ENCODE measurements around the gene EGFR.
"Not testable (repeated sequence)": the region's sequence is repeated elsewhere in the genome, so short reads cannot be mapped to it uniquely, and the experiment has no call there.

The EGFR gene

GRCh38 chr7:55150709-55151451, 132.1 kb downstream of the EGFR start:
- no peak for ATAC-seq

GRCh38 chr7:55152516-55152915, 133.7 kb downstream of the EGFR start:
- no peak for ATAC-seq

- ATAC-seq, result no peak
Observed at GRCh38 chr7:55154096-55154495, 135.3 kb downstream of the EGFR start.

- no peak for ATAC-seq
Observed at GRCh38 chr7:55155351-55156117, 136.7 kb downstream of the EGFR start.

DNA sequence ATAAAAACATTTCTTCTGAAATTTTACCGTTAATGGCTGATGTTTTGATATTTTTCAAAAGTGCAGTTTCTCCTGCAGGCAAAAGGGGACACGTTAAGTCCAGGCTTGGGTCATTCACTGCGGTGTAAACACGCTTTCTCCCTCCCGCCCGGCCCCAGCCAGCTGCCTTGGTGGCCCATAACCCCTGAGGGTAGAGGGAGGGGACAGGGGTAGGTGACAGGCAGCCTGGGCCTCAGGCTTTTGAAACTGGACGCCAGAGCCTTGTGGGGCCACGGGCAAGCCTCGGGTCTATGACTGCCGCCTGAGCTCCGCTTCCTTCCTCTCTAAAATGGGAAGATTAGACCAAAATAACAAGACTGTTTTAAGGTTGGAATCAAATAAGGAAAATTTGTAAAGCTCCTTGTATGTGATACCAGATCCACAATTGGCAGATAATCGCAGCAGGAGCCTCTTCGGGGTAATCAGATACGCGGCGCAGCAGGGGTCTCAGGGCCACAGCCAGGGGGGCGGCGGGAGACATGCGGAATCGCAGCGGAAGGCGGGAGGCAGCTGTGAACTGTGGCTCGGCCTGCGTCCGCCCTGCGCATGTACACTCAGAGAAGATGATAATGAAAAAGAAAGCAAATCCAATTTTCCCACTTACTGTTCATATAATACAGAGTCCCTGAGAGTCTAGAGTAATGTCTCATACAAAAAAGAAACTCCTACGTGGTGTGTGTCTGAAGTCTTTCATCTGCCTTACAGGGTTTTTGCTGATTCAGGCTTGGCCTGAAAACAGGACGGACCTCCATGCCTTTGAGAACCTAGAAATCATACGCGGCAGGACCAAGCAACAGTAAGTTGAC, 138.3 kb downstream of the EGFR start:
- ATAC-seq, result no peak

- no peak for ATAC-seq
Observed at GRCh38 chr7:55157764-55158105, 138.9 kb downstream of the EGFR start.

DNA sequence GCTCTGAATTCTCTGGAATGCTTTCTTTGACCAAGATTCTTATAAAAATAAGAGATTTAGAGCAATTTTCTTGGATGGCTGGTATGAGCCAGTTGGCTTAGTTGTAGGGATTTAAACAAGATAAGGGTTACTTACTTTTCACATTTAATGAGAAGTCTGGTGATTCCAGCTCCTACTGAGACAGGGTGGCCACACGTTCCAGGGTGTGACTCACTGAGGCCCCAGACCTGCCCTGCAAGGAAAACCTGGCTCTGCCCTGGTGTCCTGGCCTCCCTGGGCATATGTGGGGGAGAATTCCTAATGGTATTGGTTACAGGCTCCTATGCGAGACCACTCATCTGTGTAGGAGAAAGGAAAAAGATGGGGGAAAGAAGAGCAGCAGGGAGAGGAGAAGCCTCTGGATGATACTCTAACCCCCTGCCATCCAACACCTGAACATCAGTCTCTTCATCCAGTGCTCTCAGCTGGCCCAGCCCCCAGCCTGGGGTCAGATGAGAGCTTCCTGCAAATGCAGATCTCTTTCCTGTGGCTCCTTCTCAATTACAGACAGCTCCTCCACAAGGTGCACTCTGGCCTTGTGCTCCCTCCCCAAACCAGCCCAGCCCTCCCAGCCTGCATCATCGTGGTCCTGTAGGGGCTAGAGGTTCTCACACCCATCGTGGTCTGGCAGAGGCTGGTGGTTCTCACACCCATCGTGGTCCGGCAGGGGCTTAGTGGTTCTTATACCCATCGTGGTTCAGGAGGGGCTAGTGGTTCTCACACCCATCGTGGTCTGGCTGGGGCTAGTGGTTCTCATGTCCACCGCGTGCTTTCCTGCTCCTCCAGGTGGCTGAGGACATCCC, 139.9 kb downstream of the EGFR start:
- no peak for ATAC-seq

DNA sequence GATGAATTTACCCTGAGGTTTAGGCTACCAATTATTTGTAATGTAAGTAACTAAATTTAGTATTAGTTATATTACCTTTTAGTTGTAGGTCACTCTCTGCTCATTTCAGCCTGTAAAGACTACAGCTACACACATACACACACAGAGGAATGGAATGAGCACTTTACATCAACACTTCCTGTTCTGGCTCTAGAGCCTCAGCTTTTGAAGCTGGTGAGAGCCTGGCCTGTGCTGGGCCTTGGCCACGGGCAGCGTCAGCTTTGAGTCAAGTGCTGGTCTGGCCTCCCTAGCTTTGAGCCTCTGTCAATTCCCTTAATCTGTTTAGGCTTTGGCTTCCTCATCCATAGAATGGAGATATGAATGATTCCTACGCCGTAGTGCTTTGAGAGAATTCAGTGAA, 141.7 kb downstream of the EGFR start:
- ATAC-seq, result no peak

DNA sequence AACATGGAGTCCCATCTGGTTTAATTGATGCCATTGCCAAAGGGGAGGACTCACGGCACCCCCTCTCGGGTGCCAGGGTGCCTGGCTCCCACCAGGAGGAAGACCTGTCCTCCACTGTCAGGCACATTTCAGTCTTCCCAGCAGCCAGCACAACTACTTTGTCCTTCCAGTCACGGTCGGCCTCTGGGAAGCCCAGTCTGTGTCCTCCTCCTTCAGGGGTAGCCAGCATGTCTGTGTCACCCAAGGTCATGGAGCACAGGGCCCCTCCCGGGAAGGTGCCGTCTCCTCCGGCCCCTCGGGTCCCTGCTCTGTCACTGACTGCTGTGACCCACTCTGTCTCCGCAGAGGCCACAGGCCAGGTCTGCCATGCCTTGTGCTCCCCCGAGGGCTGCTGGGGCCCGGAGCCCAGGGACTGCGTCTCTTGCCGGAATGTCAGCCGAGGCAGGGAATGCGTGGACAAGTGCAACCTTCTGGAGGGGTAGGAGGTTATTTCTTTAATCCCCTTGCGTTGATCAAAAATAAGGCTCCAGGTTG, 142.4 kb downstream of the EGFR start:
- no peak for ATAC-seq

DNA sequence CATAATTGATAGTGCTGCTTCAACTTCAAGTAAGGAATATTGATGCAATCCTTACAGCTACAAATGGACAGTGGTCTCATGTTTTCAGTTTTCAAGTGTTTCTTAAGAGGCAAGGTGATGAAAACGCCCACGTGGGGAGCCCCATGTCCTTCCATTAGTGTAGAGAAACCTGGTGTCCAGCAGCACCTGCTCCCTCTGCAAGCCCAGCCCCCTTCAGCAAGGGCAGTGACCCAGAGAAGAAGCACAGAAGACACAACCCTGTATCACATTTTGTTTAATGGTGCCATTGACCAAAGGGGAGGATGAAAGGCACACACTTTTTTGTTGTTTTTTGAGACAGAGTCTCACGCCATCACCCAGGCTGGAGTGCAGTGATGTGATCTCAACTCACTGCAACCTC, 143.7 kb downstream of the EGFR start:
- no peak for ATAC-seq

DNA sequence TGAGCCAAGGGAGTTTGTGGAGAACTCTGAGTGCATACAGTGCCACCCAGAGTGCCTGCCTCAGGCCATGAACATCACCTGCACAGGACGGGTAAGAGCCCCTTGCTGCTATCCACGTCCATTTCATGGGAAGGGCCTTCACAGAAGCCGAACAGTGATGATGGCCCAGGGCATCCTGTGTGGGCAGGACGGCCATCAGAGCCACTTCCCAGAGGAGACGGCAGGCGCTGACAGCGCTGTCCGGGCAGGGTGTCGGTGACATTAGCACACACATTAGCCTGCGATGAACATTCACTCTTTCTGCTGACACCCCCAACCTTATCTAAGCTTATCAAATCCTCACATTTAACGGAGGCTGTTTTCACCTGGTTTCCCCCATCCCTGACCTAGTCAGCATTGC, 144.9 kb downstream of the EGFR start:
- ATAC-seq, result no peak

GRCh38 chr7:55164527-55164926, 145.7 kb downstream of the EGFR start:
- ATAC-seq, result no peak

GRCh38 chr7:55165176-55165861, 146.5 kb downstream of the EGFR start:
- no peak for ATAC-seq

DNA sequence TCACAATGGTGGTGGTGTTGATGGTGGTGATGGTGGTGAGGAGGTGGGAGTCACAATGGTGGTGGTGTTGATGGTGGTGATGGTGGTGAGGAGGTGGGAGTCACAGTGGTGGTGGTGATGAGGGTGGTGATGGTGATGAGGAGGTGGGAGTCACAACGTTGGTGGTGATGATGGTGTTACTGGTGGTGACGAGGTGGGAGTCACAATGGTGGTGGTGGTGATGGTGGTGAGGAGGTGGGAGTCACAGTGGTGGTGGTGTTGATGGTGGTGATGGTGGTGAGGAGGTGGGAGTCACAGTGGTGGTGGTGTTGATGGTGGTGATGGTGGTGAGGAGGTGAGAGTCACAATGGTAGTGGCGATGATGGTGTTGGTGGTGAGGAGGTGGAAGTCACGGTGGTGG, 148.5 kb downstream of the EGFR start:
- ATAC-seq, result not testable (repeated sequence)

DNA sequence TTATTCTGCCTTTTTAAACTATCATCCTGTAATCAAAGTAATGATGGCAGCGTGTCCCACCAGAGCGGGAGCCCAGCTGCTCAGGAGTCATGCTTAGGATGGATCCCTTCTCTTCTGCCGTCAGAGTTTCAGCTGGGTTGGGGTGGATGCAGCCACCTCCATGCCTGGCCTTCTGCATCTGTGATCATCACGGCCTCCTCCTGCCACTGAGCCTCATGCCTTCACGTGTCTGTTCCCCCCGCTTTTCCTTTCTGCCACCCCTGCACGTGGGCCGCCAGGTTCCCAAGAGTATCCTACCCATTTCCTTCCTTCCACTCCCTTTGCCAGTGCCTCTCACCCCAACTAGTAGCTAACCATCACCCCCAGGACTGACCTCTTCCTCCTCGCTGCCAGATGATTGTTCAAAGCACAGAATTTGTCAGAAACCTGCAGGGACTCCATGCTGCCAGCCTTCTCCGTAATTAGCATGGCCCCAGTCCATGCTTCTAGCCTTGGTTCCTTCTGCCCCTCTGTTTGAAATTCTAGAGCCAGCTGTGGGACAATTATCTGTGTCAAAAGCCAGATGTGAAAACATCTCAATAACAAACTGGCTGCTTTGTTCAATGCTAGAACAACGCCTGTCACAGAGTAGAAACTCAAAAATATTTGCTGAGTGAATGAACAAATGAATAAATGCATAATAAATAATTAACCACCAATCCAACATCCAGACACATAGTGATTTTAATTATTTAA, 151.7 kb downstream of the EGFR start:
- ATAC-seq, result no peak

- no peak for ATAC-seq
Observed at GRCh38 chr7:55171157-55171556, 152.3 kb downstream of the EGFR start.

DNA sequence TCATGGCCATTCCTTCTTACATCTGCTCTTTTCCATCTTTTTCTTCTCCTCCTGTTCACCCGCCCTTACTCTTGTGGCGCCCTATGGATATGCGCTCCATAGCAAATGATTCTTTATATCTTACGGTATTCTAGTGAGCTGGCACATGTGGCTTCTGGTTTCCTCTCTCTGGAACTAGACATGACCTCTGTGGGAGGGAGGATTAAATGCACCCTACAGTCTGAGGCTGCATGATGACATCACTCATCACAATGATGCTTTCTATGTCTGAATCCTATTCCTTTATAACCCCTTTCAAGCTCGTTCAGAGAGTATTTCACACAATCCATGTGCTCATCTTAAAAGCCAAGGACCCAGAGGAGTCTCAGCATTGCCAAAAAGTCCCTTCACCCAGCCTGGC, 153.3 kb downstream of the EGFR start:
- ATAC-seq, result no peak

- ATAC-seq, result no peak
Observed at GRCh38 chr7:55172881-55173609, 154.2 kb downstream of the EGFR start.

DNA sequence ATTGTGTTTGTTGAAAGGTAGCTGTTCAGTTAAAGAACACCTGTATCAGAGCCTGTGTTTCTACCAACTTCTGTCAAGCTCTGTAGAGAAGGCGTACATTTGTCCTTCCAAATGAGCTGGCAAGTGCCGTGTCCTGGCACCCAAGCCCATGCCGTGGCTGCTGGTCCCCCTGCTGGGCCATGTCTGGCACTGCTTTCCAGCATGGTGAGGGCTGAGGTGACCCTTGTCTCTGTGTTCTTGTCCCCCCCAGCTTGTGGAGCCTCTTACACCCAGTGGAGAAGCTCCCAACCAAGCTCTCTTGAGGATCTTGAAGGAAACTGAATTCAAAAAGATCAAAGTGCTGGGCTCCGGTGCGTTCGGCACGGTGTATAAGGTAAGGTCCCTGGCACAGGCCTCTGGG, 154.9 kb downstream of the EGFR start:
- no peak for ATAC-seq

- ATAC-seq, result no peak
Observed at GRCh38 chr7:55174456-55174855, 155.6 kb downstream of the EGFR start.

Measured in activated CD4-positive, CD25-positive, alpha-beta regulatory T cell treated with anti-CD3 and anti-CD28 coated beads, Interleukin-2, amount 50 U/mL, for 24 hours (primary cell).